K562 (cell line): Measurements from ENCODE around the gene IRAK2. TPM values are rescaled to one million over a fixed set of nuclear protein-coding genes. Genes with fewer than 3 reads are reported as not detected.

Source experiments
- ATF3 ChIP-seq, 2 experiments: fragments of 450-650 bp in 1 of 2; sonication (generic) in 1 of 2; formaldehyde crosslinking in 1 of 2; IDR thresholded peaks in 1 of 2; conservative IDR thresholded peaks in 1 of 2; 2 replicates each; pipeline versions ENCODE4 v1.6.1 to v1.8.1; 2016 to 2023; ENCODE audit warnings: mild to moderate bottlenecking in 2 of 2, moderate library complexity in 2 of 2, inconsistent platforms in 1 of 2, missing genetic modification reagents in 1 of 2
- CREB1 ChIP-seq, 2 experiments: sonication (generic) in 1 of 2; formaldehyde crosslinking in 1 of 2; IDR thresholded peaks; 2 replicates each; pipeline versions ENCODE4 v1.6.1 to v1.8.0; 2012 to 2022; ENCODE audit warnings: inconsistent platforms in 1 of 2, mild to moderate bottlenecking in 1 of 2, missing genetic modification reagents in 1 of 2, moderate library complexity in 1 of 2
- HDAC1 ChIP-seq, 2 experiments: fragments of 450-650 bp; IDR thresholded peaks; 2 replicates each; pipeline ENCODE4 v1.6.1; 2016 to 2017; ENCODE audit warnings: inconsistent platforms in 1 of 2, mild to moderate bottlenecking in 1 of 2, moderate library complexity in 1 of 2
- IRF9 ChIP-seq: fragments of 450-650 bp; IDR thresholded peaks from 2 replicates; pipeline ENCODE4 v1.6.1; 2016; ENCODE audit warnings: missing biosample characterization, missing genetic modification characterization
- PHF8 ChIP-seq: fragments of 200-600 bp; sonication (generic); IDR thresholded peaks from 2 replicates; pipeline ENCODE4 v1.6.1; 2012; ENCODE audit warnings: mixed run types, mild to moderate bottlenecking, inconsistent platforms, low read length, moderate library complexity, borderline replicate concordance
- PRDM10 ChIP-seq: fragments of 450-650 bp; IDR thresholded peaks from 2 replicates; pipeline ENCODE4 v1.6.1; 2018; ENCODE audit not compliant: partially characterized antibody
- RBM14 ChIP-seq: fragments of 200-400 bp; formaldehyde crosslinking; IDR thresholded peaks from 2 replicates; pipeline ENCODE4 v1.6.1; 2018; ENCODE audit warnings: low read depth, mild to moderate bottlenecking, low read length, moderate library complexity, borderline replicate concordance; ENCODE audit not compliant: insufficient read depth
- SNRNP70 ChIP-seq: fragments of 200-400 bp; formaldehyde crosslinking; optimal IDR thresholded peaks from 2 replicates; pipeline ENCODE3; 2017; ENCODE audit warnings: low read depth, low read length
- SPI1 ChIP-seq: IDR thresholded peaks from 2 replicates; pipeline ENCODE4 v1.6.1; 2011; ENCODE audit warnings: low read depth, low read length, control low read depth, borderline replicate concordance
- STAT5A ChIP-seq: IDR thresholded peaks from 2 replicates; pipeline ENCODE4 v1.6.1; 2012; ENCODE audit warnings: low read length, inconsistent platforms, borderline replicate concordance
- STAT6 ChIP-seq: sonication (generic); formaldehyde crosslinking; IDR thresholded peaks from 2 replicates; pipeline ENCODE4 v1.8.1; 2023; ENCODE audit warnings: mild to moderate bottlenecking, missing genetic modification reagents
- TAF7 ChIP-seq: fragments of 450-650 bp; IDR thresholded peaks from 2 replicates; pipeline ENCODE4 v1.6.1; 2016; ENCODE audit warnings: missing genetic modification characterization, missing compliant biosample characterization
- TAL1 ChIP-seq: fragments of 450-650 bp; IDR thresholded peaks from 2 replicates; pipeline ENCODE4 v1.6.1; 2016; ENCODE audit warnings: mild to moderate bottlenecking
- THAP7 ChIP-seq: fragments of 250-450 bp; sonication (Bioruptor Pico); IDR thresholded peaks from 2 replicates; pipeline ENCODE4 v1.5.0; 2021
- ZNF146 ChIP-seq: IDR thresholded peaks from one replicate; pipeline ENCODE4 v1.6.1; 2018; ENCODE audit warnings: missing compliant biosample characterization; ENCODE audit not compliant: unreplicated experiment
- ZNF217 ChIP-seq: sonication (generic); formaldehyde crosslinking; IDR thresholded peaks from 2 replicates; pipeline ENCODE4 v1.8.0; 2022; ENCODE audit warnings: mild to moderate bottlenecking, missing genetic modification reagents
- ZNF445 ChIP-seq: fragments of 250-450 bp; sonication (Bioruptor Pico); IDR thresholded peaks from 2 replicates; pipeline ENCODE4 v1.4.0; 2020; ENCODE audit warnings: low read depth, mild to moderate bottlenecking, moderate library complexity
- polyA plus RNA-seq, 8 experiments: library from polyadenylated mRNA; depleted of rRNA in 4 of 8; stranded (reverse) in 5 of 8; unstranded in 3 of 8; fragments of >200 nt; fragmentation: Nextera tagmentation in 2 of 8; fragmentation: Illumina TruSeq in 1 of 8; extraction: Ambion mirVana in 2 of 8; extraction: Trizol in 1 of 8; gene quantifications; 2 replicates each; pipeline versions ENCODE4 v1.2.1 to v1.2.3, GENCODE V29; 2011 to 2014; ENCODE audit warnings: inconsistent platforms in 1 of 8, missing spikeins in 1 of 8
- total RNA-seq, 7 experiments: library from RNA; depleted of rRNA in 6 of 7; stranded (reverse); fragments of >200 nt in 6 of 7; fragmentation: Illumina TruSeq in 2 of 7; extraction: Trizol in 2 of 7; gene quantifications; 2 replicates each; pipeline versions ENCODE4 v1.2.1 to v1.2.3, GENCODE V29; 2011 to 2021; ENCODE audit warnings: low replicate concordance in 1 of 7

The IRAK2 gene
- total and polyA plus RNA-seq, 9 of the 15 experiments (the other 6 are each of a cell fraction or from before 2014, with no cell fraction given) = 0.42 to 4.4 (median 2.7) TPM

GRCh38 chr3:10173926-10174435 is 9.3 kb downstream of the IRAK2 start (continued):
- no peak for TF ChIP-seq SNRNP70
- TF ChIP-seq PRDM10 = peak; percentile 22
- TF ChIP-seq ZNF217 = no peak
- no peak for TF ChIP-seq SPI1
- TF ChIP-seq ATF3 (IDR thresholded peaks at IDR 0.05) = peak; percentile 82
- no peak for TF ChIP-seq ATF3 (CRISPR knock-in tag; conservative IDR thresholded peaks at IDR 0.05)
- TF ChIP-seq ZNF445 = no peak
- no peak for TF ChIP-seq THAP7 (CRISPR knock-in tag)
- 0 out of 4 replicates have a peak, but pooled peaks of 1 of the 2 experiments have one; percentile 15 for TF ChIP-seq HDAC1 (IDR thresholded peaks at IDR 0.05)
- TF ChIP-seq PHF8 = no peak
- no peak for TF ChIP-seq STAT5A
- TF ChIP-seq IRF9 = no peak
- 0 out of 2 replicates have a peak, but pooled peaks have one; percentile 21 for TF ChIP-seq CREB1 (IDR thresholded peaks at IDR 0.05)
- no peak for TF ChIP-seq CREB1 (CRISPR knock-in tag; IDR thresholded peaks at IDR 0.05)
- no peak for TF ChIP-seq ZNF146 (CRISPR knock-in tag)
- no peak for TF ChIP-seq TAL1
- no peak for TF ChIP-seq RBM14
- TF ChIP-seq TAF7 = no peak
- TF ChIP-seq STAT6 (CRISPR knock-in tag) = no peak
